Measurements from ENCODE around the gene CASZ1.

Gene CASZ1

DNA sequence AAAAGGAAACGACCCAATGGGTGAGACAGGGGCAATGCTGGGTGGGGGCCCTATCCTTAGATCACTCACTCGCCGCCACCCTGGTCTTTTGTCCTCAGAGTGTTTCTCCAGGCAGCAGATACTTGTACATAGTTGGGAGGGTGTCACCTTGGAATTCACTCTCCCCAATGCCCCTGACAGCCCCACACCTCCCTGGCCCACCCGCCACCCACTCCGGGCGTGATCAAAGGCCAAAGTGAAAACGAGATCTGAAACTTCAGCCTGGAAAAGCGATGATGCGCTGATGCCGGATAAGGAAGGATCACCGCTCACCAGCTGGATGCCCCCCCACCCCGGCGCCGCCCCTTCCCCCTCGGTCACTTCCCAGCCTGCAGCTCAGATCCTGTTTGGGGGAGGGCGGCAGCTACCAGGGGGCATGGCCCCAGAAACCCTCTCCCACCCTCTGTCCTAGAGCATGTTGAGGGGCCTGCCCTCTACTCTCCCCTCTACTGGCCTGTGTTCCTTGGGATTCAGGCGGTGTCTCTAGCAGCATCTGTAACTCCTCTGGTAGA, 33.6 kb upstream of the CASZ1 start:
- no peak overlapping the region for H3K4me3 Mint-ChIP-seq
- peaks cover 7% of the 10 kb centered on the region for H3K27me3 Mint-ChIP-seq
- no peaks in the 10 kb centered on the region for H3K4me1 Mint-ChIP-seq (ENCODE audit: low read depth)
- H3K36me3 Mint-ChIP-seq = no peaks in the 10 kb centered on the region
- H3K27ac Mint-ChIP-seq = no peak overlapping the region
- no peaks in the 10 kb centered on the region for H3K9me3 Mint-ChIP-seq (ENCODE audit: low read depth)

- Mint-ChIP-seq H3K27me3 (peaks cover 7% of the 10 kb centered on the region), H3K36me3 (no peaks in the 10 kb centered on the region), H3K9me3 (ENCODE audit: low read depth) (no peaks in the 10 kb centered on the region), H3K4me1 (ENCODE audit: low read depth) (no peaks in the 10 kb centered on the region), H3K27ac (no peak overlapping the region), H3K4me3 (no peak overlapping the region)
These were observed 32.8 kb upstream of the CASZ1 start for GRCh38 chr1:10829067-10829818.

GRCh38 chr1:10827377-10828333, 31.2 kb upstream of the CASZ1 start:
- H3K36me3 Mint-ChIP-seq = no peaks in the 10 kb centered on the region
- no peak overlapping the region for H3K4me3 Mint-ChIP-seq
- no peaks in the 10 kb centered on the region for H3K4me1 Mint-ChIP-seq (ENCODE audit: low read depth)
- peaks cover 7% of the 10 kb centered on the region for H3K27me3 Mint-ChIP-seq
- no peak overlapping the region for H3K27ac Mint-ChIP-seq
- H3K9me3 Mint-ChIP-seq (ENCODE audit: low read depth) = no peaks in the 10 kb centered on the region

GRCh38 chr1:10825592-10825991, 29.1 kb upstream of the CASZ1 start:
- Mint-ChIP-seq H3K27ac (no peak overlapping the region), H3K36me3 (no peaks in the 10 kb centered on the region), H3K4me1 (ENCODE audit: low read depth) (no peaks in the 10 kb centered on the region), H3K9me3 (ENCODE audit: low read depth) (no peaks in the 10 kb centered on the region), H3K4me3 (no peak overlapping the region), H3K27me3 (peaks cover 7% of the 10 kb centered on the region)

- peaks cover 7% of the 10 kb centered on the region for H3K27me3 Mint-ChIP-seq
- H3K27ac Mint-ChIP-seq = no peak overlapping the region
- H3K9me3 Mint-ChIP-seq (ENCODE audit: low read depth) = no peaks in the 10 kb centered on the region
- H3K4me1 Mint-ChIP-seq (ENCODE audit: low read depth) = no peaks in the 10 kb centered on the region
- H3K4me3 Mint-ChIP-seq = no peak overlapping the region
- H3K36me3 Mint-ChIP-seq = no peaks in the 10 kb centered on the region
These were observed 28.5 kb upstream of the CASZ1 start for GRCh38 chr1:10824821-10825540.

DNA sequence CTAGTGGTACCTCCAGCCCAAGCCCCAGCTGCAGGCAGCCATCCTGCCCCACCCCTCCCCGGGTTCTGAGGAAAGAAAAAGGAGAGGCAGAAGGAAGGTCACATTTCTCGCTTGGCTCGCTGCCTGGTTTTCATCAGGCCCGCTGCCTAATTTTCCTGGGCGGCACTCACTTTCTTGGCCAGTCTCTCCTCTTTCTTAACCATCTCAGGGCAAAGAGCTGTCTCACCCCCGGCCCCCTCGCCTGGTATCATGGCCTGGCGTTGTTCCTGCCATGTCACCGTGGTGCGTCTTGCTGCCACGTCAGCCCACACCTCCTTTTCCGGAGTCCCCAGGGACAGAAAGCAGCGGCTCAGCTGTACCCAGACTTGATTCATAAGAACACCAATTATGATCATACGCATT, 26.6 kb upstream of the CASZ1 start:
- Mint-ChIP-seq H3K36me3 (no peaks in the 10 kb centered on the region), H3K27ac (no peak overlapping the region), H3K4me3 (no peak overlapping the region), H3K4me1 (ENCODE audit: low read depth) (no peaks in the 10 kb centered on the region), H3K9me3 (ENCODE audit: low read depth) (no peaks in the 10 kb centered on the region), H3K27me3 (peaks cover 7% of the 10 kb centered on the region)

DNA sequence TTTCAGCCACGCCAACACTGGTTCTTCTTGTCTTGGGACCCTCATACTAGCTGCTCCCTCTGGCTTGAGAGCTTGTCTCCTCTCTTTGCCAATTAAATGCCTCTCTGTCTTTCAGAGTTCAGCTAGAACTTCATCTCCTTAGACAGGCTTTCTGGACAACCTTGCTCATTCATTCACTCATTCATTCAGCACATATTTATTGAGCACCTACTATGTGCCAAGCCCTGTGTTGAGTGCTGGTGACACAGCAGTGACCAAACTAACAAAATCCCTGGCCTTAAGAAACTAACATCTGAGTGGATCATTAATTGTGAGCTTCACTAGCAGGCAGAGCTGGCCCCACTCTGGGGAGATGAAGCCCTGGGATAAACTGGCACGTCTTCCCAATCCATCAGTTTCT, 24.9 kb upstream of the CASZ1 start:
- no peaks in the 10 kb centered on the region for H3K4me1 Mint-ChIP-seq (ENCODE audit: low read depth)
- no peak overlapping the region for H3K4me3 Mint-ChIP-seq
- no peaks in the 10 kb centered on the region for H3K27me3 Mint-ChIP-seq
- no peak overlapping the region for H3K27ac Mint-ChIP-seq
- H3K36me3 Mint-ChIP-seq = no peaks in the 10 kb centered on the region
- no peaks in the 10 kb centered on the region for H3K9me3 Mint-ChIP-seq (ENCODE audit: low read depth)

- Mint-ChIP-seq H3K27me3 (no peaks in the 10 kb centered on the region), H3K4me3 (no peak overlapping the region), H3K27ac (no peak overlapping the region), H3K4me1 (ENCODE audit: low read depth) (no peaks in the 10 kb centered on the region), H3K36me3 (no peaks in the 10 kb centered on the region), H3K9me3 (ENCODE audit: low read depth) (no peaks in the 10 kb centered on the region)
These were observed 24.0 kb upstream of the CASZ1 start for GRCh38 chr1:10820422-10820821.

GRCh38 chr1:10819198-10819901, 22.9 kb upstream of the CASZ1 start:
- Mint-ChIP-seq H3K36me3 (no peaks in the 10 kb centered on the region), H3K27ac (no peak overlapping the region), H3K9me3 (ENCODE audit: low read depth) (no peaks in the 10 kb centered on the region), H3K27me3 (peaks cover 2% of the 10 kb centered on the region), H3K4me3 (no peak overlapping the region), H3K4me1 (ENCODE audit: low read depth) (no peaks in the 10 kb centered on the region)

GRCh38 chr1:10818262-10819197, 22.1 kb upstream of the CASZ1 start:
- Mint-ChIP-seq H3K4me1 (ENCODE audit: low read depth) (no peaks in the 10 kb centered on the region), H3K9me3 (ENCODE audit: low read depth) (no peaks in the 10 kb centered on the region), H3K27ac (no peak overlapping the region), H3K36me3 (no peaks in the 10 kb centered on the region), H3K4me3 (no peak overlapping the region), H3K27me3 (peaks cover 2% of the 10 kb centered on the region)

GRCh38 chr1:10816743-10817369, 20.4 kb upstream of the CASZ1 start:
- Mint-ChIP-seq H3K27ac (no peak overlapping the region), H3K27me3 (peaks cover 2% of the 10 kb centered on the region), H3K4me1 (ENCODE audit: low read depth) (no peaks in the 10 kb centered on the region), H3K36me3 (no peaks in the 10 kb centered on the region), H3K4me3 (no peak overlapping the region), H3K9me3 (ENCODE audit: low read depth) (no peaks in the 10 kb centered on the region)

DNA sequence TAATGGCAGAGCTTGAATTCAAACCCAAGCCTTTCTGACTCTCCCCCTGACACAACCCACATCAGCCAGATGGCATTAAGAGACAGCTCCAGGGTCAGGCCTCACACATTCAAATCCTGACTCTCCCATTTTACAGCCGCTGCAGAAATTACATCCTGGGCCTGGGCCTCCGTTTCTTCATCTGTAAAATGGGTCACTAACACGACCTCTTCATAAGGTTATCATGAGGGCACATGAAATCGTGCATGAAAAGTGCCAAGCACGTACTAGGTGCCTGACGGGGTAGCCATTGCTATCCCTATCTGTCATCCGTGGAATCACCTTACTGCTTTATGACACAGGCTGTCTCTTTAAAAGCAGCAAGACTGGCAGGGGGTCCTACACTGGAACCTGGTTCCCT, 19.8 kb upstream of the CASZ1 start:
- Mint-ChIP-seq H3K4me1 (ENCODE audit: low read depth) (no peaks in the 10 kb centered on the region), H3K27me3 (peaks cover 2% of the 10 kb centered on the region), H3K27ac (no peak overlapping the region), H3K36me3 (no peaks in the 10 kb centered on the region), H3K4me3 (no peak overlapping the region), H3K9me3 (ENCODE audit: low read depth) (no peaks in the 10 kb centered on the region)

DNA sequence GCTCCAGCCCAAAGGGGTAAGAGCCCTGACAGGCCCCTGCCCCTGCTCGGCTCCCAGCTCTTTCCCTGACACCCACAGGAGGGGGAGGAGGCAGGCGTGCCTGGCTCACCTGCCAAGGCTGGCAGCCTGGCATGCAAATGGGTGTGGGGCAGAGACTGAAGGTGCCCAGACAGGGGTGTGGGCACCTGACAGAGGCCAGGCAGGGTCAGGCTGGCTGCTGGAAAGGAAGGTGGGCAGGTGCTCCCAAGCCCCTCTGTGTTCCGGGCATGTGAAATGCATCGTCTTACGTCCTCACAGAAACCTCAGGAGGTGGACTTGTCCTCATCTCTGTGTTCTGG, 19.4 kb upstream of the CASZ1 start:
- no peak overlapping the region for H3K4me3 Mint-ChIP-seq
- H3K27me3 Mint-ChIP-seq = peaks cover 4% of the 10 kb centered on the region
- H3K4me1 Mint-ChIP-seq (ENCODE audit: low read depth) = no peaks in the 10 kb centered on the region
- no peaks in the 10 kb centered on the region for H3K9me3 Mint-ChIP-seq (ENCODE audit: low read depth)
- H3K36me3 Mint-ChIP-seq = no peaks in the 10 kb centered on the region
- no peak overlapping the region for H3K27ac Mint-ChIP-seq

All from activated naive CD8-positive, alpha-beta T cell (primary cell).